ENCODE data around the gene FBXL7.

The FBXL7 gene

DNA sequence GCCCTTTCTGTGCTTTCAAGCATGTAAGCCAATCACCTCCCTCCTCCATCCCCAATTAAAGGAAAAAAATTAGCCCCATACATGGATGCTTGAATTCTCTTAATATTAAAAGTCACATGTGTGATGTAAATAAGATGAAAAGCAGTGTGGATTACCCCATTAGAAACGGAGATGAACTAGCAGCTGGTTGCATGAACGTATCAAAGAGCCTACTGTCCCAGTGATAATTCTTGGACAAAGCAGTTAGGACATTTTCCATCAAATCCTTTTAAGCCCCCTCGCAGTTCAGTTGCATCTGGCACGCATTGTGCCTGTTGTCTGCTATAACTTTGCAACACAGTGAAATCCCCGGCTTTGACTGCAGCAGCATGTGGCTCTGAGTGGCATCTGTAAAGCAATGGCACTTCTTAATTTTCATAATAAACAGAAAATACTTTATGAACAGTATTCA, 285.6 kb downstream of the FBXL7 start:
- no peak for DNase-seq

DNA sequence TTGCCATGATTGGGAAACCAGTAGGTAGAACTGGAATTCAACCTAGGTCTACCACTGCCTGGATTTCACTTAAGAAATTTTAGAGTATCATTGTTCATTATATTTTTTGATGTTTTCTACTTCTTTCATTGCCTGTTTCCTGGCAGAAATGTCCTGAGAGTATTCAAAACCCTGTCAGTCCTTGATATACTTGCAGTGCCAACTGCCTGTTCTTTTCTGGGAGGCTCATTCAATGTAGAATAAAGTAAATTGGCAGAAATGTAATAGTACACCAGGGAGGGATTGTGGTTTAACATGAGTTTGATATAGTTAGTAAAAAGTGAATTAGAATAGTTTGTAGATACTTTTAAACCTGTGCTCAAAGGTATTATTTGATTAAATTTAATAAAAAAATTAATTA, 286.3 kb downstream of the FBXL7 start:
- DNase-seq = no peak

DNA sequence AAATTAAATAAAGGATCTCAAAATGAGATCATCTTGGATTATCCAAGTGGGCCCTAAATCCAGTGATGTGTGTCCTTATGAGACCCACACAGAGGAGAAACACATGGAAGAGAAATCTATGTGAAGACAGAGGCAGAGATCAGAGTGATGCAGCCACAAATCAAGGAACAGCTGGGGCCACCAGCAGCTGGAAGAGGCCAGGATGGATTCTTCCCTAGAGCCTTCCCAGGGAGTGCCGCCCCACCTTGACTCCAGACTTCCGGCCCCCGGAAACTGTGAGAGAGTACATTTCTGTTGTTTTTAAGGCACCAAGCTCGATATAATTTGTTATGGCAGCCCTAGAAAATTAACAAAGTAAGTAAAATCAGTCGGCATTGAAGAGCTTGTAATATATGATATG, 286.9 kb downstream of the FBXL7 start:
- no peak for DNase-seq

DNA sequence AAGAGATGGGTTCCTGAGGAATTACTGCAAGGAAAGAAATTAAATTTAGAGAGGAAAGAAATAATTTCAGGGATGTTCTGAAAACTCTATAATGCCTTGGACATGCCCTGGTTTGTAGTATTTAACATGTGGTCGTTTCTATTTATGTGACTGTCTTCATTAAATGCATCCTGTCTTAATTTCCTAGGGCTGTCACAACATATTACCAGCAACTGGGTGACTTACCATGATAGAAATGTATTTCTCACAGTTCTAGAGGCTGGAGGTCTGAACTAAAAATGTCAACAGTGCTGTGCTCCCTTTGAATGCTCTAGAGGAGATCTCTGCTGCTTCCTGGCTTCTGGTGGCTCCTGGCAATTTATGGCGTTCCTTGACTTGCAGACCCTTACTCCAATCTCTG, 287.7 kb downstream of the FBXL7 start:
- peak; percentile 50 for DNase-seq

DNA sequence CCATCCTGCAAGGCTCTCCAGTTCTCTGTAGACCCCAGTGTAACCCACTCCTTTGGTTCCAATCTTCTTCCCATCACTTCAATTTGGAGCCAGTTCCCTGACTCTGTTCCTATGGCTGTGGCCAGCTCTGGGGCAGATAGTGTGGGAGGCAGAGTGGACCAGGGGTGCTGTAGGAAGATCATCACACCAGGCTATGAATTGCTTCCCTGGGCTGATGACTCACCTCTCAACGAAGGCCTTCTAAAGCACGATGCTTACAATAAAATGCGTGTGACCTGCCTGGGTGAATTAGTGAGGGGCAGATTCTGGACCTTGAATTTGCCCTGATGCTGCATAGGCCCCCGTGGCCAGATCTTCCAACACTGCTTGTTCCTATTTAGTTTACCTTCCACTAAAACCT, 289.7 kb downstream of the FBXL7 start:
- peak; percentile 16 for DNase-seq

DNA sequence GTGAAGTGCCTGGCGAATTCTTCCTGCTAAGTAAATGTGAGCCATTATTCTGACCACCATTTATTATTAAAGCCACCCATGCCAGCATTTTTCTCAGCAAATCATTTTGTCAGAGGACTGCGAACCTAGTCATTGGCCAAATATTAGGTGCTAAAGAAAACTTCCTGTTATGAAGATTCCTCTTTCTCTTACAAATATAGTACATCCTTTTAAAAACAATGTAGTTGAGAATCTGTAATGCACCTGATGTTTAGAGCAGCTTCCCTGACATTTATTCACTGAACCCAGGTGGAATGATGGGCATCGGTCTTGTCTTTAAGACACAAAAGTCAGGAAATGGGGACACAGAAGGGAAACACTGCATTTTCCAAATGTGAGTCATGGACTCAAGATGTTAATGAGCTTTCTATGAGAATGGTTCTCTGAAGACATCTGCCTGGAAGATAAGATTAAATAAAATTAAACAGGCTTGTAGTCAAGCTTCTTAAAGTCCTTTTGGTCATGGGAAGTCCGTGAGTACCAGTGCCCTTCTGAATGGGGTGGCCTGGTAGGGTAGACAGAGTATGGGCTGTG, 290.6 kb downstream of the FBXL7 start:
- DNase-seq = peak; percentile 29

DNA sequence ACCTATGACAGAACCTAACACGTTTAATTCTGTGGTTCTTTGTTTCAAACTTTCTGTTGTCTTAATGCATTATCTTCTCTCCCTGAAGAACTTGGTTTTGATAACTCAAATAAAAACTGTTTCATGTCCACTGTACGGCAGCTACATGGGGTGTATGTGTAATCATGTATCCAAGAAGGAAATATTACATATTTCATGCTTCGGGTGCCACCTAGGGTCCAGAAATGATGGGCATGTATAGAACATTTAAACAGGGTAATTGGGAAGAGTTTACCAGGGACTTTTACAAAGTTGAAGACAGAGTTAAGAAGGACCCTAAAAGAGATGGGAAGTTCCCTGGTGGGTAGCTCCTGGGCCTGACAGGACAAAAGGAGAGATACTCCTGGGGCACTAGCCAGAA, 291.3 kb downstream of the FBXL7 start:
- DNase-seq = no peak

DNA sequence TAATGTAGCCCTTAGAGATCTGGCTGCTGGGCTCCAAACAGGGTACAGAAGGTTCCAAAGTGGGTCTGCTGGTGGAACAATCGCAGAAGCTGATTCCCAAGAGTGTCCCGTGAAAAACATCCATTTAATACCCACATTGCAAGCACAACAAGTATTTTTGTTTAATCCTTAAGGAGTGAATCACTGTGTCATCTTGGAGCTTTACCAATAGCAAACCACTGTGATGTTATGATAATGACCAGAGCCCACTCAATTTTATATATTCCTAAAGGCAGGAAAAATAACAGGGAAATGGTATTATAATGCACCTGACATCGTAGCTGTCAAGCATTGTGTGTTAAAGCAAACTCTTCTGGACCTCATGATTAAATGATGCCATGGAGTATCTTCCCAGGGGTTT, 291.9 kb downstream of the FBXL7 start:
- peak; percentile 59 for DNase-seq

DNA sequence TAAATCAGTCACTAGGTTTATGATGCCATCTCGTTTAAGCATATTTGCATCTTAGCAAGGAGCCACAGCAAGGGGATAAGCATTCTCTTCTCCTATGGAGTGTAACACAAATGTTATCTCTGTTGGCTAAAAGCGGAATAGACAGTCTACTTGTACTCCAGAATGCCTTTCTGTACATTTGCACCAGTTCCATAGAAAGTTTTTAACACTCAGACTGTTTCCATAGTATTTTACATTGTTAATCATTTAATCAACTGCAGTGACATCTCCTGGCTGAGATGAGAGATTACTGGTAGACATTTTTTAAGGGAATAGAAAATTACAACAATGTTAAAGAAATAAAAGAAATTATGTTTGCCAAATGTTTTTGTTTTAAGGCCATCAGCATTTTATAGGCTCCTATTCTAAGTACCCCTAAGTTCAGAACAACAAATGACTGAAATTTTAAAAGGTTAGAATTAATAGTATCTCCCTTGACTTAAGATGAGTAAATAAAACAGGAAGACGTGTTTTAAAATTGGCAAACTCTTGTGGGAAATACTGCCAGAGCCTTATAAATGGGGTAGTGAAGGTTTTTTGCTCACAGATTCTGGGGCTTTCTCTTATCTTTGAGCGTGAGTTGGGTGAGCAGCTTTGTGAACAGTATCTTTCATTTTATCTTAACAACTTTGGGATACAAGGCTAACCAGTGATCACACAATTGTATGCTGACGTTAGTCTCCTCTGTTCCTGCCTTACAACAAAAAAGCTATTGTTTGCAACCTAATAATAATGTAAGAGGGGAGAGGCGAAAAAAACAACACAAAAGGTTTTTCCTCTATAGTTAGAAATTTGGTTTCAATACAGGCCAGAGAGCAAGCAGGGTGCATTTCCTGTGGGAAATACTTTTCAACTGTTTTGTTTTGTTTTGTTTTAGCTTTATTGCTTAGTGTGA, 294.3 kb downstream of the FBXL7 start:
- peak; percentile 40 for DNase-seq

DNA sequence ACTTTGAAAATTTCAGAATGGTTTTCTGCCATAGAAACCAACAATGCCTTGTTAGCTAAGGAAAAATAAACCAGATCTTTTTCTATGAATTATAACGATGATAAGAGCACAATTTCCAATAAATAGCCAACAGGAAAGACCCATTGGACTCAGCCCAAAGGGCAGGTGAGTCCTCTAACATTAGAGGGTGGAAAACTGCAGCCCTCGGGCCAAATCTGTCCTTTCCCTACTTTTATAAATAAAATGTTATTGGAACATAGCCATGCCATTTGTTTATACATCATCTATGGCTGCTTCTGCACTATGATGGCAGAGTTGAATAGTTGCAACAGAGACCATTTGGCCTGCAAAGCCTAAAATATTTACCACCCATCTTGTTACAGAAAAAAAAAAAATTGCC, 296.1 kb downstream of the FBXL7 start:
- DNase-seq = no peak

DNA sequence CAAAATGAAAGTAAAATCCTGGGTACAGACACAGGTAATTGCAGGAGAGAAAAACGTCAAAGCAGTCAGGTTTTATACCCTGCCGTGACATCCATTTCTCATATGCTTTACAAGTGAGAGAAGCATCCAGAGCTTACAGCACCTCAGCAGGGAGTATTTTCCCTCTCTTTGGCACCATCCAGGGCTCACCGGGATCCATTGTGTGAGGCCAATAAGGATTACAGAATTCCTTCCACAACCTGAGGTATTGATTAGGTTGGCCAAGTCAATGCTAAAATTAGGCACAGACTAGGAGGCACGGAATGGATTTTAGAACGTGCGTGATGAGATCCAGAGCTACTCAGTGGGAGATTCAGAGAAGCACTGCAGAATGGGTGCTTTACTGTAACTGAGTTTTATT, 296.6 kb downstream of the FBXL7 start:
- DNase-seq = no peak

DNA sequence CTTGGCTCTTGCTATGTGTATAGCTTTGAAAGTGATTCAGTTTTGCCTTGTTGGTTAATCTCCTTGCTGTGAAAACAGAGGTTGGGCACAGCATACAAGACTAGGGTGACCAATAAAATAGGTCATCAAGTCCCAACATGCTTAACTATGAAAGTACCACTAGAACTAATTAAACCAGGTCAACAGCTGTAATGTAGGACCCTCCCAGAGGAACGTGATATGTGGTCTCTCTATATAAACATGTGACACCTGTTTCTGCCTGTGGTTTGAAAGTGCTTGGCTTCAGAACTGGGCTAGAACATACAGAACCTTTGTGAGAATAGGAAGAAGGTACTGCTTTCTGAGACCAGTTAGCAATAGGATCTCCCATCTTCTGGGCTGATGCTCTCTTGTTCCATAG, 297.1 kb downstream of the FBXL7 start:
- DNase-seq = no peak

DNA sequence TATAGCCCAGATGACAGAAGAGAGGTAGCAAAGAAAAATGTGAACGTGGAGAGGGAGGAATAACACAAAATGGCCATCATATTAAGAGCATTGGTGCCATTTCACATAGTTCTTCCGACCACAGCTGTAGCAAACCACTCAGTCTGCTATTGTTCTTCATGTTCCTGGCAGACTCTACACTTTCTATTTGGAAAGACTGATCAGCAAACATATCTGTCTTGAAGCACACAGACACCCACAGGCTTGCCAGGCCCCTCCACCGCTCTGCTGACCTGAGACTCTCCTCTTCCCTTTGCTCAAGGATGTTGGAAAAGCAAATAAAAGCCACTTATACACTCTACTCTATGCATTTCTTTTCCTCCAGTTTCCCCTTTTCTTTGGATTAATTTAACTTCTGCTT, 298.0 kb downstream of the FBXL7 start:
- no peak for DNase-seq

DNA sequence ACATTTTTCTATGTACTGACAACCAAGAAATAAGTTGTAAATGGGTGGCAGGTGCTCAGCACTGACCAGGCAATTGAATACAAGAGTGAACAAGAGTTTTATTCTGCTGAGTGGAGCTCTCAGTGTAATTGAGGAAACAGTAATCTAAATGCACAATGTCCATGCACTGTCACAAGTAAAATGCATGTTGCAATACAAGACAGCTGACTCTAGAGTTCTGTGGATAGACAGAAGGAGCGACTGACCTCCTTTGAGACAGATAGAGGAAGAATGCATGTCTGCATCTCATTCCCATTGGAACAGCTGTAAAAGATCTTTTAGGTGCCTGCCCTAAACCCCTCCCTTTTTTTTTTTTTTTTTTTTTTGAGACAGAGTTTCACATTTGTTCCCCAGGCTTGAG, 299.0 kb downstream of the FBXL7 start:
- DNase-seq = no peak

DNA sequence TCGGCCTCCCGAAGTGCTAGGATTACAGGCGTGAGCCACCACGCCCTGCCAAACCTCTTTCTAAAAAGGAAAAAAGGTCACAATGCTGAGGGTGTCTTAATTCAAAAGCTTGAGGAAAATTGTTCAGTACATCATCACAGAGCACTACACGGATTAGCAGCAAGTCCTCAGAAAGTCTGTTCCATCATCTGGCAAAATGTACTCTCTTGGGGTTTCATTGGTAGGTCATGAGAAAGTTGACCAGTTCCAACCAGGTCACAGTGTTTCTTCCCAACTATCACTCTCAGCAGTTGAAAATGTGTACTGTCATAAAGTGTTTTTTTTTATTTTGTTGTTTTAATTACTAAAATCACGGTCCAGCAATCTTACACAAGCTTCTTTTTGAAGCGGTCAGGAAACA, 299.6 kb downstream of the FBXL7 start:
- no peak for DNase-seq

DNA sequence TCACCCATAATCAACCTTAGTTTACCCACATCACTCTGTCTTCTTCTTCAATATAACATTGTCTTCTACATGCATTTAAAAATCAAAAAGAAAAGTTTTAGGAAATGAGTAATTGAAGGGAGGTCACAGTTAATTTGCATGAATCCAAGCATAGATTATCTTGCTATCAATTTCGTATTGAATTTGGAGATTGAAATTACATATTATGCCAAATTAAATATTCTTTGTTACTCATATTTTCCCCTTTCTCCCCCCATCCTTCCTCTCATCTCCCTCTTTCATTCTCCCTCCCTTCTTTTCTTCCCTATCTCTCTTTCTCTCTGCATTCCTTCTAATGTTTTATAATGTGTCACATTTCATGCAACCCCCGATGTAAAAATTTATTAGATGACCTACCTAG, 303.3 kb downstream of the FBXL7 start:
- DNase-seq = no peak

DNA sequence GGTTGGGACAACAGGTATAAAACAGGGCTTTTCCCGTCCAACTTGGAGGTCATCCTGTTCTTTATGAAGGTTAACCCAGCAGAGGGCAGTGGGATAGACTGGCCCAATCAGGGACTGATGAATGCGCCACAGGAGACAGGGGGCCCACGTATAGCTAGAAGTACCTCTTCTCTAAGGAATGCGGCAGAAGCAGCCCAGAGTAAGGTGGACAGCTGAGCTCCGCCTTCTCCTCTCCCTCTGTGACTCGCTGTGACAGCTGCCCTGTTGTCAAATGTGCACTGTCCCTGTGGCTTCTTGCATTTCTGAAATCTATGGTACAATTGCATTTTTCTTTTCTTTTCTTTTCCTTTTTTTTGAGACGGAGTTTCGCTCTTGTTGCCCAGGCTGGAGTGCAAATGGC, 306.6 kb downstream of the FBXL7 start:
- no peak for DNase-seq

DNA sequence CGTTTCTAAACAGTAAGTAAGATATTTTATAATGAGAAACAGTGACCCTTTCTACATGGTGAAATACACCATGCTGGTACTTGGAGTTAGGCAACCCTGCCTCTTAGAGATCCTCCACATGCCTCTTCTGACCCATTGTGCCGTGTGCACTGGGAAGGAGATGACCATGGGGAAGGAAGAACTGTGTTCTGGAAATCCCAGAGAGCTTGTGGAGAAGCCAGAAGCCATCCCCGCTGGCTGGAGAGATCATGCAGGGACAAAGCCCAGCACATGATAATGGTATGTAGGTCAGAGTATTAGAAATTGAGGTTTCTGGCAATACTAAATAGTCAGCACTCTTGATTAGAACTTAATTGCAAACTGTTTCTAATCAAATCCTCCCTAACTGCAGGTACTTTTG, 307.3 kb downstream of the FBXL7 start:
- peak; percentile 28 for DNase-seq

DNA sequence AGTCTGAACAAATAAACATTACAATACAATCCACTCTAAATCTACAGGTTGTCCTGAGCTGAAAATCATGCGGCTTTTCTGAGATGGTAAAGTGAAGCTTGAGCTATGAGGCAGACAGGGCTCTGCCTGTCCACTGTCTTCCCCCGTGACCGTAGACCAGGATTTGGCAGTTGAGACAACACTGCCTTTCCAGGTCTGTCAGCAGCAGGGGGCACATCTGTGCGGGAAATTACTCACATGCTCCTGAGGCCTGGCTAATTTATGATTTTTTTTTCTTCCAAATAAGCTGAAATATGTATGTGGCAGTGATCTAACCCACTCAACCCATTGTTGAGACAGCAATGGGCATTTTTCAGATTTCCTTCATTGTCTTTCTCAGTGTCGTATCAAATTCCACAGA, 307.9 kb downstream of the FBXL7 start:
- DNase-seq = peak; percentile 72

DNA sequence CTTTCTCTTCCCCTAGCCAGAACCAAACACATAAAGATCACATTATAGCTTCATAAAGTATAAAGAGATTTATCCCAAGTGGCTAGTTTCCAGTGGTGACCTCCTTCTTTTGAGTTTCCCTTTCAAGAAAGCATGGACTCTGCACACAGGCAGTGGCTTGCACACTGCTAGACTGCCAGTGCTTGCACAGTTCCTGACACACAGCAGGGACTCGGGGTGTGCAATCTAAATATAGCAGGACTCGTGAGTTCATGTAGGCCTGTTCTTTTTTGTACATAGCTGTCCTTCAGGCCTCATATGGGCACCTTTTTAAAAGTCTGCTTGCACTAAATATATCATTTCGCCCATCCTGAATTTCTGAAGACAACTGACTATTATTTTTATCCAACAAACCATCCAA, 308.6 kb downstream of the FBXL7 start:
- no peak for DNase-seq

DNA sequence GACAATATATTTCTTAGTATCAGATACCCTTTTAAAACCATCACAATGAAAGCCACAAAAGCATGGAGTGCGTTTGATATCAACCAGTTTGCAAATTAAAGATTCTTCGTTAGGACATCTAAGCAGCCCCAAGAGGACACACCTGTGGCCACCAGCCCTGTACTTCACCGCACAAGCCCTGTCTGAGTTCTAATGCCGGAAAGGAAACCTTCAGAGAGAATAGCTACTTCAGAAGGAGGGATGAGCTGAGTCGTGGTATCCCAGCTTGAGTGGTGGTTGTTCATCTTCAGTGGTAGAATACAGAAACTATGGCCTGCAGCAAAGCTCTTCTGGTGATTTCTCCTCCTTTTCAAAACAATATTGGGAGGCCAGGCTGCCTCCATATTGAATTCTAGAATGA, 319.6 kb downstream of the FBXL7 start:
- no peak for DNase-seq

DNA sequence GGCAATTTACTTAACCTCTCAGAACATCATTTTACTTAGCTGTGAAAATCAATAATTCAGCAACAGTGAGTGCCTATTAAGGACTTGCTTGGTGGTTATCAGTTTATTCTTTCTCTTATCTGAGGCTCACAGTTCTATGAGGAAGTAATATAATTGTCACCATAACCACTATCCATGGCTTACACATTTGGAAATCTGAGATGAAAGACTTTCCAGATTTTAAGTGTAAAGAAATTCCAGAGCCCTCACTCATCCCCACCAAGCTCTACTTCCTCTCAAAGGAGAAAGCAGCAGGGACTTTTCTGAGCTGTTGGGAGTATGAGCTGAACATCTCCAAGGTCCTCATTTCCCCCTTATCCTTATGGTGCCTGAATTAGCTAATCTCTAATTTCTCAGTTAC, 321.5 kb downstream of the FBXL7 start:
- peak; percentile 69 for DNase-seq

DNA sequence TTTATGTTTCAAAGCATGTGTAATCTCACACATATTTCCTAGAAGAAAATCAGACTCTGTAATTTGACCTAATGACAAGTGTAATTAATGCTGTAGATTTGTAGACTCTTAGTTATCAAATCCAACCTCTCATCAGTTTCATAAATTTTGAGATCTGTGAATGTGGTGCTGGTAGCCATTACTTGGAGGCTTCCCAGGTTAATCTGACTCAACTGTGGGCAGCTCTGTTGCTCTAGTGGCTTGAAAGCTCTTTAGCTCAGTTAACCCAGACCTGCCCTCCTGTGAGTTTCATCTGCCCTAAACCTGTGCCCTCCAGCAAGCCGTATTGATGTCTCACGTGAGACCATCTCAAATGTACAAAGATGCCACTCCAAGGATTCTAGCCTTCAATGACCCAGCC, 323.4 kb downstream of the FBXL7 start:
- peak; percentile 61 for DNase-seq

DNA sequence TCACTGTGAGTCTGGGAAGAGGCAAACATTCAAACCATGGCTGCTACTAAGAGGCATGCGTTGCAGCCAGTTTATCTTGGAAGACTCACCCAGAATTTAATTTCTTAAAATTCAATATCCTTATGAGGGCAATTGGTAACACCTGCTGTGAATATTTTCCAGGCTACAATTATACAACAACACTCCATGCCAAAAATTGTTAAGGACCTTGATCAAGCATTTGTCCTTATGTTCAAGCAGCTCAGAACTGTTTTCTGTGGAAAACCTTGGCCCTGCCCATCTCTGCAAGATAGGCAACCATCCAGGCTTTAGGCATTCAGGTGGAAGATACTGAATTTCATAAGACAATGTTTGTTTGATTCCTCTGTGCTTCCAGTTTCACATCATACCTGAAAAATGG, 327.8 kb downstream of the FBXL7 start:
- DNase-seq = no peak
